ENCODE results near the gene SGPP2. TPM values are rescaled to one million over a fixed set of nuclear protein-coding genes. Genes with fewer than 3 reads are reported as not detected.

Gene SGPP2
- total and polyA plus RNA-seq, 2 of the 4 experiments (the other 2 are of a cell fraction): not detected

GRCh38 chr2:222485367-222486211 is 61.2 kb downstream of the SGPP2 start:
- Histone ChIP-seq H4K8ac (ENCODE audit: low read depth in 2 of 2, low read length in 2 of 2) (no peak overlapping the region), H3K79me1 (ENCODE audit: low read depth in 1 of 2, low read length in 2 of 2) (no peaks in the 10 kb centered on the region), H3K4ac (ENCODE audit: low read depth, low read length) (no peak overlapping the region), H3K27me3 (ENCODE audit: control insufficient read depth, insufficient read depth, low read length) (peaks cover 2% of the 10 kb centered on the region; the same call in 1 of the 2 replicates), H3K9me3 (ENCODE audit: control insufficient read depth, insufficient read depth, low read length) (no peaks in the 10 kb centered on the region), H3K14ac (replicated peaks; ENCODE audit: low read depth, low read length) (no peak overlapping the region), H3K18ac (ENCODE audit: low read depth, low read length) (no peak overlapping the region), H3K56ac (ENCODE audit: extremely low read depth, insufficient read depth, low read length) (no peak overlapping the region), H2BK120ac (ENCODE audit: low read depth, low read length) (no peak overlapping the region), H3K4me3 (ENCODE audit: insufficient read depth, low read depth, low read length) (no peak overlapping the region), H4K91ac (ENCODE audit: insufficient read depth, low read depth, low read length) (no peak overlapping the region), H2AK9ac (replicated peaks; ENCODE audit: low read depth, low read length, poor library complexity) (no peak overlapping the region), H2BK5ac (ENCODE audit: low read depth, low read length, poor library complexity, severe bottlenecking) (no peak overlapping the region), H2AK5ac (ENCODE audit: low read depth, low read length) (no peak overlapping the region), H3K27ac (ENCODE audit: insufficient read depth, low read length) (no peak overlapping the region), H4K5ac (ENCODE audit: low read depth, low read length) (no peak overlapping the region), H3K4me2 (ENCODE audit: low read depth, low read length) (no peak overlapping the region), H3K23ac (ENCODE audit: low read depth, low read length) (no peak overlapping the region), H3K4me1 (ENCODE audit: control insufficient read depth, insufficient read depth, low read length) (no peaks in the 10 kb centered on the region), H3K9me1 (ENCODE audit: insufficient read depth, low read length) (no peaks in the 10 kb centered on the region), H3K9ac (ENCODE audit: low read depth, low read length) (no peak overlapping the region), H2AFZ (replicated peaks; ENCODE audit: low read length, poor library complexity) (no peak overlapping the region), H2BK15ac (ENCODE audit: low read depth, low read length) (no peak overlapping the region), H4K20me1 (ENCODE audit: insufficient read depth, low read length) (no peaks in the 10 kb centered on the region), H3K36me3 (ENCODE audit: control insufficient read depth, insufficient read depth, low read length) (no peaks in the 10 kb centered on the region), H2BK20ac (ENCODE audit: low read depth, low read length) (no peak overlapping the region)
- DNase-seq (no peak), ATAC-seq (ENCODE audit: low read depth) (no peak)
- intact Hi-C loops (cut with micrococcal nuclease): no loop called here
- dilution Hi-C loops (cut with HindIII; ENCODE audit: low sequenced_read_pairs, unreplicated experiment): no loop called here
- ChIA-PET CTCF (no interaction called here), POLR2A (ENCODE audit: unreplicated experiment) (no interaction called here)
- 17% methylated on average over 1 of the region's 12 CpGs; no CpG with 5 or more reads in 1 of the 2 experiments for WGBS, 2 experiments (ENCODE audit: extremely low coverage in 2 of 2, insufficient read length in 1 of 2)
- no TSS peak for BruUV-seq (replicated peaks)
- in situ Hi-C loops (cut with MboI; ENCODE audit: low sequenced_read_pairs): no loop called here
- TF ChIP-seq RCOR1 (IDR thresholded peaks at IDR 0.05; ENCODE audit: insufficient replicate concordance, low read length): no peak
- no peak for TF ChIP-seq CHD1 (IDR thresholded peaks at IDR 0.05; ENCODE audit: low read depth, low read length)
- TF ChIP-seq ELK1 (IDR thresholded peaks at IDR 0.05; ENCODE audit: borderline replicate concordance, low read depth, low read length): no peak
- no peak for TF ChIP-seq BHLHE40 (IDR thresholded peaks at IDR 0.05; ENCODE audit: low read depth, low read length)
- TF ChIP-seq MAZ (IDR thresholded peaks at IDR 0.05; ENCODE audit: borderline replicate concordance, low read depth, low read length): no peak
- TF ChIP-seq RFX5 (IDR thresholded peaks at IDR 0.05; ENCODE audit: low read depth, low read length): no peak
- no peak for TF ChIP-seq CEBPB (IDR thresholded peaks at IDR 0.05; ENCODE audit: low read depth, low read length)
- no peak for TF ChIP-seq RAD21 (IDR thresholded peaks at IDR 0.05; ENCODE audit: low read length)
- no peak for TF ChIP-seq FOS (IDR thresholded peaks at IDR 0.05; ENCODE audit: low read depth, low read length)
- no peak for TF ChIP-seq MAFK (IDR thresholded peaks at IDR 0.05; ENCODE audit: low read depth, low read length)
- TF ChIP-seq USF2 (IDR thresholded peaks at IDR 0.05; ENCODE audit: low read depth, low read length): no peak
- no peak for TF ChIP-seq SMC3 (IDR thresholded peaks at IDR 0.05; ENCODE audit: low read depth, low read length)
- no peak for TF ChIP-seq MXI1 (IDR thresholded peaks at IDR 0.05; ENCODE audit: borderline replicate concordance, low read depth, low read length)
- TF ChIP-seq CTCF (conservative IDR thresholded peaks at IDR 0.05; ENCODE audit: low read depth, low read length): no peak
- TF ChIP-seq POLR2A (IDR thresholded peaks at IDR 0.05; ENCODE audit: low read depth, low read length): no peak

All from IMR-90 (cell line).